CD4-positive, alpha-beta T cell treated with Interleukin-10 for 1 hour (primary cell): ENCODE data around the gene PRRG3.

Experiments used
- DNase-seq: peaks from one replicate; pipeline ENCODE4 v3.0.0-alpha.2; 2020

PRRG3 gene

GRCh38 chrX:151746502-151746901, 51.2 kb downstream of the PRRG3 start:
- DNase-seq: no peak

GRCh38 chrX:151750511-151750910, 55.3 kb downstream of the PRRG3 start:
- no peak for DNase-seq

- DNase-seq: no peak
Observed at GRCh38 chrX:151752847-151753246, 57.6 kb downstream of the PRRG3 start.

- DNase-seq: no peak
Observed at GRCh38 chrX:151753313-151754046, 58.2 kb downstream of the PRRG3 start.

- DNase-seq: no peak
Observed at GRCh38 chrX:151754047-151754429, 58.8 kb downstream of the PRRG3 start.

GRCh38 chrX:151754641-151755215, 59.5 kb downstream of the PRRG3 start:
- DNase-seq: no peak
